HepG2 (cell line): ENCODE data around the gene UBAC1. TPM values are rescaled to one million over a fixed set of nuclear protein-coding genes. Genes with fewer than 3 reads are reported as not detected.

Experiments used
- ATAC-seq: fragments of 200-7000 bp; cut with Tn5 transposase; 3 replicates; pipeline ENCODE4 v1.9.1; 2020; ENCODE audit warnings: mild to moderate bottlenecking, moderate library complexity
- BruUV-seq: library from RNA; stranded (reverse); fragments of 400-500 nt; replicated peaks from 2 replicates; lab custom pipeline; 2021; lab: Mats Ljungman, UMichigan
- CTCF ChIA-PET: fragments of 300-600 bp; formaldehyde crosslinking; extraction: SDS; loops from one replicate; lab custom pipeline; 2021; ENCODE audit warnings: low total read pairs, inconsistent platforms, low intra/inter-chr PET ratio; lab: Yijun Ruan, JAX
- POLR2A ChIA-PET: fragments of 350-600 bp; sonication (Branson Sonifier 250); formaldehyde crosslinking; loops from one replicate; lab custom pipeline; 2020; ENCODE audit warnings: antibody characterized with exemption, inconsistent platforms; lab: Yijun Ruan, JAX
- DNase-seq: peaks from one replicate; pipeline ENCODE4 v3.0.0-alpha.2; 2015; ENCODE audit warnings: low spot score
- FAIRE-seq: peaks from 3 replicates; lab custom pipeline; 2011; peaks lifted over from hg19 to GRCh38; lab: Jason Lieb, UNC
- H2AFZ ChIP-seq: one replicate; pipeline ENCODE4 v1.6.1; 2011; ENCODE audit warnings: low read length, inconsistent platforms
- H3K27ac ChIP-seq: fragments of 300-600 bp; 3 replicates; pipeline ENCODE4 v1.8.0; 2011; ENCODE audit warnings: mixed run types, mild to moderate bottlenecking, mixed read lengths, low read length, inconsistent platforms; ENCODE audit not compliant: insufficient read depth; ENCODE audit errors: extremely low read length
- H3K27me3 ChIP-seq, 2 experiments: fragments of 200-600 bp in 1 of 2; 2 replicates in 1 of 2; 3 replicates in 1 of 2; pipeline versions ENCODE4 v1.6.0 to v1.8.0; 2011; ENCODE audit warnings: low read length in 2 of 2, mild to moderate bottlenecking in 2 of 2, moderate library complexity in 2 of 2, inconsistent platforms in 1 of 2; ENCODE audit not compliant: insufficient read depth in 2 of 2, control insufficient read depth in 1 of 2
- H3K36me3 ChIP-seq, 2 experiments: fragments of 200-600 bp in 1 of 2; replicated peaks in 1 of 2; 2 replicates in 1 of 2; 3 replicates in 1 of 2; pipeline versions ENCODE4 v1.5.1 to v1.8.0; 2011; ENCODE audit warnings: low read length in 2 of 2, inconsistent platforms in 1 of 2; ENCODE audit not compliant: insufficient read depth in 2 of 2, control insufficient read depth in 1 of 2
- H3K4me1 ChIP-seq: 2 replicates; pipeline ENCODE4 v1.5.1; 2012; ENCODE audit warnings: low read length, inconsistent platforms; ENCODE audit not compliant: insufficient read depth
- H3K4me2 ChIP-seq: 2 replicates; pipeline ENCODE4 v1.6.0; 2011; ENCODE audit warnings: low read depth, low read length, inconsistent platforms
- H3K4me3 ChIP-seq, 3 experiments: fragments of 200-600 bp in 1 of 3; sonication (generic), shearing (Covaris generic) in 1 of 3; replicated peaks in 1 of 3; 2 replicates each; pipeline ENCODE4 v1.5.1; 2011 to 2016; ENCODE audit warnings: low read length in 3 of 3, inconsistent platforms in 2 of 3, low read depth in 2 of 3, mild to moderate bottlenecking in 2 of 3, control low read depth in 1 of 3, mixed read lengths in 1 of 3; ENCODE audit not compliant: insufficient read depth in 1 of 3
- H3K79me2 ChIP-seq: one replicate; pipeline ENCODE4 v1.6.1; 2011; ENCODE audit warnings: low read length, inconsistent platforms; ENCODE audit not compliant: insufficient read depth
- H3K9ac ChIP-seq: 2 replicates; pipeline ENCODE4 v1.6.0; 2011; ENCODE audit warnings: mild to moderate bottlenecking, low read depth, low read length, inconsistent platforms; ENCODE audit not compliant: insufficient read depth
- H3K9me3 ChIP-seq: 2 replicates; pipeline ENCODE4 v1.5.1; 2012; ENCODE audit warnings: mild to moderate bottlenecking, low read length
- H4K20me1 ChIP-seq: 2 replicates; pipeline ENCODE4 v1.6.0; 2011; ENCODE audit warnings: inconsistent platforms, mild to moderate bottlenecking, low read length, moderate library complexity; ENCODE audit not compliant: insufficient read depth
- ATAD3A ChIP-seq: sonication (generic); formaldehyde crosslinking; IDR thresholded peaks from 2 replicates; pipeline ENCODE4 v1.4.0; 2020; ENCODE audit warnings: missing genetic modification reagents
- ETS1 ChIP-seq: sonication (generic); formaldehyde crosslinking; IDR thresholded peaks from 2 replicates; pipeline ENCODE4 v1.4.0; 2020; ENCODE audit warnings: missing genetic modification reagents
- HNRNPLL ChIP-seq: fragments of 200-400 bp; formaldehyde crosslinking; IDR thresholded peaks from 2 replicates; pipeline ENCODE4 v1.6.1; 2017; ENCODE audit warnings: mild to moderate bottlenecking, low read depth, low read length; ENCODE audit not compliant: poor library complexity, severe bottlenecking
- JUN ChIP-seq: sonication (generic); formaldehyde crosslinking; IDR thresholded peaks from 2 replicates; pipeline ENCODE4 v1.4.0; 2020; ENCODE audit warnings: mild to moderate bottlenecking, missing genetic modification reagents
- JUNB ChIP-seq: sonication (generic); formaldehyde crosslinking; IDR thresholded peaks from 2 replicates; pipeline ENCODE4 v1.8.0; 2022; ENCODE audit warnings: missing genetic modification reagents, mild to moderate bottlenecking, borderline replicate concordance
- ZBTB43 ChIP-seq: sonication (generic); formaldehyde crosslinking; conservative IDR thresholded peaks from 2 replicates; pipeline ENCODE4 v1.4.0; 2020; ENCODE audit warnings: missing genetic modification reagents
- ZNF180 ChIP-seq: sonication (generic); formaldehyde crosslinking; IDR thresholded peaks from 2 replicates; pipeline ENCODE4 v1.4.0; 2020; ENCODE audit warnings: low read depth, missing genetic modification reagents, borderline replicate concordance
- ZNF3 ChIP-seq: IDR thresholded peaks from 2 replicates; pipeline ENCODE4 v1.7.0; 2017; ENCODE audit warnings: inconsistent platforms
- ZNF512 ChIP-seq: sonication (generic); formaldehyde crosslinking; IDR thresholded peaks from 2 replicates; pipeline ENCODE4 v1.4.0; 2020; ENCODE audit warnings: mild to moderate bottlenecking, missing genetic modification reagents
- ZNF607 ChIP-seq: sonication (generic); formaldehyde crosslinking; IDR thresholded peaks from 2 replicates; pipeline ENCODE4 v1.5.1; 2020; ENCODE audit warnings: missing genetic modification reagents, mild to moderate bottlenecking, borderline replicate concordance
- ZNF678 ChIP-seq: sonication (generic); formaldehyde crosslinking; IDR thresholded peaks from 2 replicates; pipeline ENCODE4 v1.4.0; 2020; ENCODE audit warnings: mild to moderate bottlenecking, missing genetic modification reagents
- ZNF775 ChIP-seq: sonication (generic); formaldehyde crosslinking; IDR thresholded peaks from 2 replicates; pipeline ENCODE4 v1.4.0; 2020; ENCODE audit warnings: missing genetic modification reagents, mild to moderate bottlenecking, moderate library complexity, borderline replicate concordance
- WGBS: methylation state at CpG from one replicate; pipeline ENCODE4 v1.1.6; 2017; ENCODE audit warnings: low lambda C conversion rate; 5-methylcytosine and 5-hydroxymethylcytosine counted together
- in situ Hi-C: cut with HindIII; loops from 2 replicates; pipeline ENCODE4 v1.10.0; 2017; ENCODE audit warnings: low pct_unique_long_range_greater_than_20kb; ENCODE audit not compliant: extremely low pct_ligation_motif_present
- intact Hi-C: fragments of 100-400 bp; cut with micrococcal nuclease; formaldehyde crosslinking; loops from one replicate; pipeline ENCODE4 v1.10.0; 2022; ENCODE audit not compliant: unreplicated experiment
- polyA plus RNA-seq, 8 experiments: library from polyadenylated mRNA; depleted of rRNA in 3 of 8; stranded (reverse) in 7 of 8; unstranded in 1 of 8; fragments of >200 nt; fragmentation: Illumina TruSeq in 4 of 8; extraction: Trizol in 4 of 8; gene quantifications; 2 replicates each; pipeline versions ENCODE4 v1.2.1 to v1.2.3, GENCODE V29; 2011 to 2016; ENCODE audit warnings: low read depth in 4 of 8, missing spikeins in 1 of 8, mixed read lengths in 1 of 8; ENCODE audit not compliant: insufficient read depth in 1 of 8
- total RNA-seq, 5 experiments: library from RNA; depleted of rRNA; stranded (reverse); fragments of >200 nt; fragmentation: Illumina TruSeq; extraction: Trizol; gene quantifications; 2 replicates each; pipeline ENCODE4 v1.2.3, GENCODE V29; 2016; ENCODE audit warnings: low read depth in 1 of 5

UBAC1 gene
- total and polyA plus RNA-seq, 2 of the 13 experiments (the other 11 are each of a cell fraction or from before 2014, with no cell fraction given): 32.2 to 34.1 TPM

- no TSS peak for BruUV-seq
- Histone ChIP-seq H4K20me1 (0 out of 2 replicates have a peak, but pooled peaks cover 2% of the 10 kb centered on the region), H3K9me3 (no peaks in the 10 kb centered on the region), H3K4me2 (no peak overlapping the region), H2AFZ (no peak overlapping the region), H3K27ac (no peak overlapping the region), H3K9ac (no peak overlapping the region), H3K36me3 (no peaks in the 10 kb centered on the region), H3K4me3 (no peak overlapping the region), H3K4me1 (peaks cover 42% of the 10 kb centered on the region)
- in situ Hi-C loops: loop anchor here (25.0 kb wide), 1 partner anchor 276 kb away; no protein-coding TSS in a partner anchor
- POLR2A ChIA-PET: interaction anchor here (1.6 kb wide), 1 partner anchor 134 kb away, joined by 4 read pairs; no protein-coding TSS in a partner anchor
- WGBS: 79% methylated on average over 7 of the region's 21 CpGs
- intact Hi-C loops: no loop called here
- no peak for DNase-seq
- CTCF ChIA-PET: no interaction called here
- ATAC-seq: no peak
- TF ChIP-seq ZNF678 (CRISPR knock-in tag) (no peak), JUN (CRISPR knock-in tag) (no peak), ZNF3 (CRISPR knock-in tag) (no peak), ZBTB43 (CRISPR knock-in tag) (no peak), HNRNPLL (no peak), ZNF180 (CRISPR knock-in tag) (no peak), ETS1 (CRISPR knock-in tag) (no peak), ZNF512 (CRISPR knock-in tag) (no peak), JUNB (CRISPR knock-in tag) (no peak), ATAD3A (CRISPR knock-in tag) (no peak), ZNF775 (CRISPR knock-in tag) (no peak), ZNF607 (no peak)
- TF ChIP-seq, all 625 proteins: peak for 0
- H3K79me2 ChIP-seq: no peaks in the 10 kb centered on the region
- no peak for FAIRE-seq
- peaks cover 17 to 76% of the 10 kb centered on the region in 2 experiments for H3K27me3 ChIP-seq
Observed at GRCh38 chr9:135985889-135986288, 24.7 kb upstream of the UBAC1 start.
